ENCODE data around the gene PEX10.

Gene PEX10

GRCh38 chr1:2356911-2357845, 55.2 kb downstream of the PEX10 start:
- TF ChIP-seq, protein P1, sequence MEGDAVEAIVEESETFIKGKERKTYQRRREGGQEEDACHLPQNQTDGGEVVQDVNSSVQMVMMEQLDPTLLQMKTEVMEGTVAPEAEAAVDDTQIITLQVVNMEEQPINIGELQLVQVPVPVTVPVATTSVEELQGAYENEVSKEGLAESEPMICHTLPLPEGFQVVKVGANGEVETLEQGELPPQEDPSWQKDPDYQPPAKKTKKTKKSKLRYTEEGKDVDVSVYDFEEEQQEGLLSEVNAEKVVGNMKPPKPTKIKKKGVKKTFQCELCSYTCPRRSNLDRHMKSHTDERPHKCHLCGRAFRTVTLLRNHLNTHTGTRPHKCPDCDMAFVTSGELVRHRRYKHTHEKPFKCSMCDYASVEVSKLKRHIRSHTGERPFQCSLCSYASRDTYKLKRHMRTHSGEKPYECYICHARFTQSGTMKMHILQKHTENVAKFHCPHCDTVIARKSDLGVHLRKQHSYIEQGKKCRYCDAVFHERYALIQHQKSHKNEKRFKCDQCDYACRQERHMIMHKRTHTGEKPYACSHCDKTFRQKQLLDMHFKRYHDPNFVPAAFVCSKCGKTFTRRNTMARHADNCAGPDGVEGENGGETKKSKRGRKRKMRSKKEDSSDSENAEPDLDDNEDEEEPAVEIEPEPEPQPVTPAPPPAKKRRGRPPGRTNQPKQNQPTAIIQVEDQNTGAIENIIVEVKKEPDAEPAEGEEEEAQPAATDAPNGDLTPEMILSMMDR (IDR thresholded peaks at IDR 0.05; ENCODE audit: insufficient read depth, low read length, poor library complexity, severe bottlenecking): no peak
- Histone ChIP-seq H3K36me3 (ENCODE audit: control insufficient read depth, insufficient read depth, low read length) (no peaks in the 10 kb centered on the region), H3K27me3 (replicated peaks; ENCODE audit: control insufficient read depth, insufficient read depth, low read length) (no peaks in the 10 kb centered on the region), H3K4me3 (replicated peaks; ENCODE audit: low read depth, low read length) (no peak overlapping the region)
- no peak for DNase-seq (ENCODE audit: extremely low read depth, insufficient read length)

GRCh38 chr1:2356401-2356800, 56.0 kb downstream of the PEX10 start:
- no peak for DNase-seq (ENCODE audit: extremely low read depth, insufficient read length)
- H3K4me3 ChIP-seq (replicated peaks; ENCODE audit: low read depth, low read length): no peak overlapping the region
- no peaks in the 10 kb centered on the region for H3K27me3 ChIP-seq (replicated peaks; ENCODE audit: control insufficient read depth, insufficient read depth, low read length)
- TF ChIP-seq, protein P1 (IDR thresholded peaks at IDR 0.05; ENCODE audit: insufficient read depth, low read length, poor library complexity, severe bottlenecking): no peak
- no peaks in the 10 kb centered on the region for H3K36me3 ChIP-seq (ENCODE audit: control insufficient read depth, insufficient read depth, low read length)

- H3K27me3 ChIP-seq (replicated peaks; ENCODE audit: control insufficient read depth, insufficient read depth, low read length): no peaks in the 10 kb centered on the region
- no peaks in the 10 kb centered on the region for H3K36me3 ChIP-seq (ENCODE audit: control insufficient read depth, insufficient read depth, low read length)
- no peak overlapping the region for H3K4me3 ChIP-seq (replicated peaks; ENCODE audit: low read depth, low read length)
- DNase-seq (ENCODE audit: extremely low read depth, insufficient read length): no peak
- TF ChIP-seq, protein P1 (IDR thresholded peaks at IDR 0.05; ENCODE audit: insufficient read depth, low read length, poor library complexity, severe bottlenecking): no peak
These were observed 56.7 kb downstream of the PEX10 start for GRCh38 chr1:2355373-2356261.

DNA sequence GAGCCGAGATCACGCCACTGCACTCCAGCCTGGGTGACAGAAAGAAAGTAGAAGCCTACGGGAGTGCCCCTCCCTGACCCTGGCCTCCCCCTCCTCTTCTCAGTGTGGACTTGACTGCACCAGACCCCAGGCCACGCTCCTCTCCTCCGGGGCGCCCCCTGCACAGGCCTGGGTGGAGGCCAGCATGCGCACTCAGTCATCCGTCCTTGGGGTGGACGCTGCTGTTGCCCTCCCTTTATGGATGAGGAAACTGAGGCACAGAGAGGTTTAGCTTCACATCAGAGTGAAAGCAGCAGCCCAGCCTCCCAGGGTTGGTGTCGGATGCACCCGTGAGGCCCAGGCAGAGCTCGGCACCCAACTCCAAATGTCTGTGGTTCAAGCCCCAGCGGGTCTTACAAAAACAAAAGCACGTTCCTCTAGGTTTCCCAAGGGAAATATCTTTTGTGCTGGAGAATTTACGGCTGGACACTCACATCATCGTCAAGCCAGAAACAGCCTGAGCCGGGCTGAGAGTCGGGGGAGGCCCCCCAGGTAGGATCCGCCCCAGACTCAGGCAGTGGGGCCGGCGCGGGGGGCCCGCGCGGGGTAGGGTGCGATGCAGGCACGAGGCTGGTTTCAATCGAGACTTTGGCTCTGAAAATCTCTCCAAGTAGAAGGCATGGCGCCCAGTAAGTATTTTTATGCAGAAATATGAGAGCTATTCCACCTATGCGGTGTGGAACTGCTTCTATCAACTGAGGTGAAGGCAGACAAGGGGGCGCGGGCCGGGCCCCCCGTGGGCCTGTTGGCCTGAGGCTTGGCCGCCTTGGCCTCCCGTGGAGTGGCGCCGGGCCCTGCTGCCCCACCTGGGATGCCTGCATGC, 57.6 kb downstream of the PEX10 start:
- H3K36me3 ChIP-seq (ENCODE audit: control insufficient read depth, insufficient read depth, low read length): no peaks in the 10 kb centered on the region
- H3K4me3 ChIP-seq (replicated peaks; ENCODE audit: low read depth, low read length): no peak overlapping the region
- TF ChIP-seq, protein P1 (IDR thresholded peaks at IDR 0.05; ENCODE audit: insufficient read depth, low read length, poor library complexity, severe bottlenecking): no peak
- no peak for DNase-seq (ENCODE audit: extremely low read depth, insufficient read length)
- H3K27me3 ChIP-seq (replicated peaks; ENCODE audit: control insufficient read depth, insufficient read depth, low read length): no peaks in the 10 kb centered on the region

Data from GM06990 (cell line).